ENCODE measurements around the gene IGFBP3. TPM values are rescaled to one million over a fixed set of nuclear protein-coding genes. Genes with fewer than 3 reads are reported as not detected.

Gene IGFBP3
- total RNA-seq, 1 experiment from 2014 or later, result 237 TPM

GRCh38 chr7:45917658-45918057 lies 3.4 kb downstream of the IGFBP3 start:
- peak overlapping the region; percentile 93 for H3K4me2 ChIP-seq
- ChIA-PET POLR2A (ENCODE audit: unreplicated experiment) (interaction anchor here (0.6 to 0.7 kb wide), 3 partner anchors 287 to 610 kb away, joined by 3 read pairs; no protein-coding TSS in a partner anchor), CTCF (interaction anchor here (0.6 to 1.5 kb wide), 8 partner anchors 24 to 1170 kb away, joined by 3 to 12 read pairs (median 4); no protein-coding TSS in a partner anchor)
- peaks cover 21% of the 10 kb centered on the region for H3K4me1 ChIP-seq (replicated peaks; ENCODE audit: insufficient read depth)
- no peak overlapping the region for H2AFZ ChIP-seq
- no peaks in the 10 kb centered on the region for H3K27me3 ChIP-seq (ENCODE audit: insufficient read depth, low read depth)
- H3K79me2 ChIP-seq (ENCODE audit: low read depth), result peaks cover 28% of the 10 kb centered on the region
- peak overlapping the region; percentile 84 for H3K4me3 ChIP-seq
- intact Hi-C loops (cut with micrococcal nuclease; ENCODE audit: unreplicated experiment), result loop anchor here (1.0 kb wide), 3 partner anchors 26 to 1263 kb away; no protein-coding TSS in a partner anchor
- H3K36me3 ChIP-seq (ENCODE audit: low read depth), result peaks cover 17% of the 10 kb centered on the region; the same call in 1 of the 2 replicates
- no peaks in the 10 kb centered on the region for H3K9me3 ChIP-seq (ENCODE audit: insufficient read depth, low read depth)
- no peaks in the 10 kb centered on the region for H3K9me2 ChIP-seq (ENCODE audit: insufficient read depth)
- no peaks in the 10 kb centered on the region; the same call in 1 of the 2 replicates for H4K20me1 ChIP-seq (ENCODE audit: insufficient read depth)
- H3K27ac ChIP-seq, result no peak overlapping the region
- no peak for TF ChIP-seq EZH2 (IDR thresholded peaks at IDR 0.05; ENCODE audit: low read depth)
- peak; percentile 100 for TF ChIP-seq CTCF (conservative IDR thresholded peaks at IDR 0.05)
- DNase-seq, result peak; percentile 62 to 88
- H3F3A ChIP-seq (ENCODE audit: insufficient read depth, low read depth), result peaks cover 36% of the 10 kb centered on the region; the same call in 1 of the 2 replicates
- BruUV-seq (replicated peaks), result no TSS peak

GRCh38 chr7:45917064-45917463 lies 4.0 kb downstream of the IGFBP3 start:
- H3K4me1 ChIP-seq (replicated peaks; ENCODE audit: insufficient read depth), result peaks cover 21% of the 10 kb centered on the region
- H3K36me3 ChIP-seq (ENCODE audit: low read depth), result peaks cover 17% of the 10 kb centered on the region; the same call in 1 of the 2 replicates
- POLR2A ChIA-PET (ENCODE audit: unreplicated experiment), result no interaction called here
- H3K4me3 ChIP-seq, result no peak overlapping the region; the same call in 1 of the 2 replicates
- BruUV-seq (replicated peaks), result no TSS peak
- intact Hi-C loops (cut with micrococcal nuclease; ENCODE audit: unreplicated experiment), result loop anchor here (1.0 kb wide), 3 partner anchors 26 to 1263 kb away; no protein-coding TSS in a partner anchor
- H3K79me2 ChIP-seq (ENCODE audit: low read depth), result peaks cover 28% of the 10 kb centered on the region
- no peaks in the 10 kb centered on the region for H3K27me3 ChIP-seq (ENCODE audit: insufficient read depth, low read depth)
- H3K27ac ChIP-seq, result no peak overlapping the region
- H3K4me2 ChIP-seq, result peak overlapping the region; percentile 93; the same call in 1 of the 2 replicates
- no peak overlapping the region for H2AFZ ChIP-seq
- TF ChIP-seq EZH2 (IDR thresholded peaks at IDR 0.05; ENCODE audit: low read depth) (no peak), CTCF (conservative IDR thresholded peaks at IDR 0.05) (no peak)
- no peaks in the 10 kb centered on the region; the same call in 1 of the 2 replicates for H4K20me1 ChIP-seq (ENCODE audit: insufficient read depth)
- H3K9me3 ChIP-seq (ENCODE audit: insufficient read depth, low read depth), result no peaks in the 10 kb centered on the region
- H3K9me2 ChIP-seq (ENCODE audit: insufficient read depth), result no peaks in the 10 kb centered on the region
- H3F3A ChIP-seq (ENCODE audit: insufficient read depth, low read depth), result peaks cover 32% of the 10 kb centered on the region
- DNase-seq, result no peak
- CTCF ChIA-PET, result interaction anchor here (1.2 kb wide), 1 partner anchor 24 kb away, joined by 3 read pairs; no protein-coding TSS in a partner anchor

GRCh38 chr7:45915606-45916005 lies 5.5 kb downstream of the IGFBP3 start:
- Histone ChIP-seq H3K4me1 (replicated peaks; ENCODE audit: insufficient read depth) (peaks cover 21% of the 10 kb centered on the region), H3K27ac (no peak overlapping the region), H4K20me1 (ENCODE audit: insufficient read depth) (no peaks in the 10 kb centered on the region; the same call in 1 of the 2 replicates), H3K36me3 (ENCODE audit: low read depth) (peaks cover 17% of the 10 kb centered on the region; the same call in 1 of the 2 replicates), H3K27me3 (ENCODE audit: insufficient read depth, low read depth) (no peaks in the 10 kb centered on the region), H3K4me2 (no peak overlapping the region), H2AFZ (no peak overlapping the region), H3K9me3 (ENCODE audit: insufficient read depth, low read depth) (no peaks in the 10 kb centered on the region), H3K79me2 (ENCODE audit: low read depth) (peaks cover 28% of the 10 kb centered on the region), H3K9me2 (ENCODE audit: insufficient read depth) (no peaks in the 10 kb centered on the region), H3F3A (ENCODE audit: insufficient read depth, low read depth) (peaks cover 33% of the 10 kb centered on the region), H3K4me3 (no peak overlapping the region)
- CTCF ChIA-PET, result no interaction called here
- no peak for TF ChIP-seq CTCF (conservative IDR thresholded peaks at IDR 0.05)
- TF ChIP-seq EZH2 (IDR thresholded peaks at IDR 0.05; ENCODE audit: low read depth), result no peak
- BruUV-seq (replicated peaks), result no TSS peak
- no peak for DNase-seq
- intact Hi-C loops (cut with micrococcal nuclease; ENCODE audit: unreplicated experiment), result no loop called here
- POLR2A ChIA-PET (ENCODE audit: unreplicated experiment), result interaction anchor here (0.6 kb wide), 2 partner anchors 181 to 1199 kb away, joined by 3 to 8 read pairs; no protein-coding TSS in a partner anchor
